ENCODE measurements around the gene FOXE1.

DNA sequence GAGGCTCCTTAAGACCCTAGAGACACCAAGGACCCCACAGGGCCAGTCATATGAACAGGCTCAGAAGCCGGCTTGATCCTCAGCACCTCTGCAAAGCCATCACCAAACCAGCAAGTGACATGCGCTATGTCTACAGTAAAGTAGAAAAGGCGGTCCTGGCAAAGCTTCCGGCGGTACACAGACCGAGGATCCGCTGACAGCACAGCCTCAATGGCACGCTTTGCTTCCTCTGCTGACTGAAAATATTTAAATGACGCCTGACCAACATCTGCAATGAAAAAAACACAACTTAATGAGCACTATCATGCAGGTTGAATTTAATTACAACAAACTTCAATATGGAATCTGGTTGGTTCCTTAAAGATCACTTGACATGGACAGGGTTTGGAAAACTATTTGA, 51.7 kb downstream of the FOXE1 start:
- TF ChIP-seq, protein P1, sequence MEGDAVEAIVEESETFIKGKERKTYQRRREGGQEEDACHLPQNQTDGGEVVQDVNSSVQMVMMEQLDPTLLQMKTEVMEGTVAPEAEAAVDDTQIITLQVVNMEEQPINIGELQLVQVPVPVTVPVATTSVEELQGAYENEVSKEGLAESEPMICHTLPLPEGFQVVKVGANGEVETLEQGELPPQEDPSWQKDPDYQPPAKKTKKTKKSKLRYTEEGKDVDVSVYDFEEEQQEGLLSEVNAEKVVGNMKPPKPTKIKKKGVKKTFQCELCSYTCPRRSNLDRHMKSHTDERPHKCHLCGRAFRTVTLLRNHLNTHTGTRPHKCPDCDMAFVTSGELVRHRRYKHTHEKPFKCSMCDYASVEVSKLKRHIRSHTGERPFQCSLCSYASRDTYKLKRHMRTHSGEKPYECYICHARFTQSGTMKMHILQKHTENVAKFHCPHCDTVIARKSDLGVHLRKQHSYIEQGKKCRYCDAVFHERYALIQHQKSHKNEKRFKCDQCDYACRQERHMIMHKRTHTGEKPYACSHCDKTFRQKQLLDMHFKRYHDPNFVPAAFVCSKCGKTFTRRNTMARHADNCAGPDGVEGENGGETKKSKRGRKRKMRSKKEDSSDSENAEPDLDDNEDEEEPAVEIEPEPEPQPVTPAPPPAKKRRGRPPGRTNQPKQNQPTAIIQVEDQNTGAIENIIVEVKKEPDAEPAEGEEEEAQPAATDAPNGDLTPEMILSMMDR (IDR thresholded peaks at IDR 0.05; ENCODE audit: borderline replicate concordance, extremely low read depth, low read length, poor library complexity, severe bottlenecking), result no peak
- no peak for TF ChIP-seq EZH2 (IDR thresholded peaks at IDR 0.05; ENCODE audit: borderline replicate concordance, low read depth, low read length, severe bottlenecking)

All from DND-41 (cell line).